ENCODE data around the gene TMEM43. TPM values are rescaled to one million over a fixed set of nuclear protein-coding genes. Genes with fewer than 3 reads are reported as not detected.
"Not testable (repeated sequence)": the region's sequence is repeated elsewhere in the genome, so short reads cannot be mapped to it uniquely, and the experiment has no call there.

TMEM43 gene, protein sequence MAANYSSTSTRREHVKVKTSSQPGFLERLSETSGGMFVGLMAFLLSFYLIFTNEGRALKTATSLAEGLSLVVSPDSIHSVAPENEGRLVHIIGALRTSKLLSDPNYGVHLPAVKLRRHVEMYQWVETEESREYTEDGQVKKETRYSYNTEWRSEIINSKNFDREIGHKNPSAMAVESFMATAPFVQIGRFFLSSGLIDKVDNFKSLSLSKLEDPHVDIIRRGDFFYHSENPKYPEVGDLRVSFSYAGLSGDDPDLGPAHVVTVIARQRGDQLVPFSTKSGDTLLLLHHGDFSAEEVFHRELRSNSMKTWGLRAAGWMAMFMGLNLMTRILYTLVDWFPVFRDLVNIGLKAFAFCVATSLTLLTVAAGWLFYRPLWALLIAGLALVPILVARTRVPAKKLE
- total RNA-seq, result 59.2 and 69.3 TPM in 2 replicates

DNA sequence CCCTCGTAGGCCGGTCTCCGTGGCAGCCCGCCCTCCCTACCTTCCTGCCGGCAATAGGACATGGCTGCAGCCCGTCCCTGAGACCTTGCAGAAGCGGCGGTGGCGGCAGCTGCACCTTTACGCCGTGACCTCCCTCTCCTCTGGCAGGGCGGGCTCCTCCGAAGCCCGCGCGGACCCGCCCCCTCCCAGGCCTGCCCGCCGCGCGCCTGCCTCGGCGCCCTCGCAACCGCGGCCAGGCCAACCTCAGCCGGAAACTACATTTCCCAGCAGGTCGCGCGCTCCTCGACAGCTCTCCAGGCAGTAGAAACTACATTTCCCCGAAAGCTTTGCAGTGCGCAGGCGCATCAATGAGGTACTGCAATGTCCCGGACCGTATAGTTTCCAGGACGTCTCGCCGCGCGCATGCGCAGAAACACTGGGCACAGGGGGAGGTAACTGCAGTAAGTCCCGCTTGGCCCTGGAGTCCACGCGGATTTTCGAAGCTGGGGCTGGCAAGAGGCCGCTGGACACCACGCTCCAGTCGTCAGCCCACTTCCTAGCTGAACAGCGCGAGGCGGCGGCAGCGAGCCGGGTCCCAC lies at the start of gene TMEM43, which contains the start of gene CHCHD4:
Gene TMEM43, plus strand, starts transcription at position 438 of the 578 bp plus-strand sequence. CDS start 142 bp downstream, outside the sequence.
Gene CHCHD4, minus strand, starts transcription at position 256 of the 578 bp plus-strand sequence. Its CDS starts 194 bp downstream, at position 62.
- DNase-seq (ENCODE audit: low read depth in 2 of 2), result peak; percentile 98 to 99

DNA sequence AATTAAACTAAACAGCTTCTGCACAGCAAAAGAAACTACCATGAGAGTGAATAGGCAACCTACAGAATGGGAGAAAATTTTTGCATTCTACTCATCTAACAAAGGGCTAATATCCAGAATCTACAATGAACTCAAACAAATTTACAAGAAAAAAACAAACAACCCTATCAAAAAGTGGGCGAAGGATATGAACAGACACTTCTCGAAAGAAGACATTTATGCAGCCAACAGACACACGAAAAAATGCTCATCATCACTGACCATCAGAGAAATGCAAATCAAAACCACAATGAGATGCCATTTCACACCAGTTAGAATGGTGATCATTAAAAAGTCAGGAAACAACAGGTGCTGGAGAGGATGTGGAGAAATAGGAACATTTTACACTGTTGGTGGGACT lies 49.6 kb upstream of the TMEM43 start:
- not testable (repeated sequence) for DNase-seq (ENCODE audit: low read depth in 2 of 2)

DNA sequence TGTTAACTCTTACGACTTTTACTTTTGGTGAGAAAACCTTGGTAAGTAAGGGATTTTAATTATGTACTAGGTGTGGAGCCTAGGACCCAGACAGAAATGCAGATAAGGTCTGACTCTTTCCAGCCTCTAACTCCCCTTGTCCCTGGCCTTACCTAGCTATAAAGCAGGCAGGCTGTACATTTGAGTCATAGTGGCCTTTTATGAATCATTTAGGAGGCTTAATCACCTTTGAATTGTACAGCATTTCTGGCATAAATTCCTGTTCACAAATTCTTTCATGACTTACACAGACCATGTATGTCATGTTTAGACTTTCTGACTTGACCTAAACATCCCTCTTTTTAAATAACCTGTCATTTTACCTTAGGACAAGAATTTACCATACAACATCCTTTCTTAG lies 47.5 kb upstream of the TMEM43 start:
- DNase-seq (ENCODE audit: low read depth in 2 of 2), result no peak

DNA sequence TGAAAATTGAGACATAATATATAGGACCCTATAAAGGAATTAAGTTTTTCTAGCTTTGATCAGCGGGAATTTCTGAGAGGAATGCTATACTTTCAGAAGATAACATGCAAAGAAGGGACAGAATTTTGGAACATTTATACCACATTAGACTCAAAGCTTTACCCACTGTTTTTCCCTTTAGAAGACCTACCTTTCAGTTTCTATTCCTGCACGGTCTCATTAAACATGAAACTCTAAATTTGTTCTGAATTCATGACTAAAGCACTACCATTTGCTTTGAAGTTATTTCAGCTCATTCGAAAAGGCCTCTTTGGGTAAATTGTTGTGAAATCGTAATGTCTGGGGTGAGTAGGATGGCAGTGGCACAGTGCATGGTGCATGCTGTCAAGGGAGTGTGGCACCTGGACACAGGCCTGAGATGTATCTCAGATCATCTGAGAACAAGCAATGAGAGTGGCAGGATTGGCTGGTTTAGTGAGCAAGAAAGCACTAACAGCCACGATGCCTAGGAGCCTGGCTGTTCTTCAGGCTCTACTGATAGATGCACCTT lies 42.7 kb upstream of the TMEM43 start:
- no peak for DNase-seq (ENCODE audit: low read depth in 2 of 2)

DNA sequence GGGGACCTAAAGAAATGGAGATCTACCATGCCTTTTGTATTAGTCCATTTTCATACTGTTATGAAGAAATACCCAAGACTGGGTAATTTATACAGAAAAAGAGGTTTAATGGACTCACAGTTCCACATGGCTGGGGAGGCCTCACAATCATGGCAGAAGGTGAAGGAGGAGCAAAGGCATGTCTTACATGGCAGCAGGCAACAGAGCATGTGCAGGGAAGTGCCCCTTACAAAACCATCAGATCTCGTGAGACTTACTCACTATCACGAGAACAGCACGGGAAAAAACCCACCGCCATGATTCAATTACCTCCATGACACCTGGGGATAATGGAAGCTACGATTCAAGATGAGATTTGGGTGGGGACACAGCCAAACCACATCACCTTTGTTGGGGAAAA lies 37.4 kb upstream of the TMEM43 start:
- DNase-seq (ENCODE audit: low read depth in 2 of 2), result not testable (repeated sequence)

DNA sequence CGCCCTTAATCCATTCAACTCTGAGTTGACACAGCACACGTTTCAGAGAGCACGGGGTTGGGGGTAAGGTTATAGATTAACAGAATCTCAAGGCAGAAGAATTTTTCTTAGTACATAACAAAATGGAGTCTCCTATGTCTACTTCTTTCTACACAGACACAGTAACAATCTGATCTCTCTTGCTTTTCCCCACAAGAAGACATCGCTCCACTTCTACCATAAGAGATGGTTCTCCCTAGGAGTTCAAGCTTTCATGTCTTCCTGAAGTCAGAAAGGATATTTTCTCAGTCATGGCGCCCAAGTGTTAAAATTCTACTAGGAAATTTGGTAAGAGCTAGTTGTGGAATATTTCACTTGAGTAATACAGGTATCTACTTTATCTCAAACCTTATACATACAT lies 32.9 kb upstream of the TMEM43 start:
- not testable (repeated sequence) for DNase-seq (ENCODE audit: low read depth in 2 of 2)

DNA sequence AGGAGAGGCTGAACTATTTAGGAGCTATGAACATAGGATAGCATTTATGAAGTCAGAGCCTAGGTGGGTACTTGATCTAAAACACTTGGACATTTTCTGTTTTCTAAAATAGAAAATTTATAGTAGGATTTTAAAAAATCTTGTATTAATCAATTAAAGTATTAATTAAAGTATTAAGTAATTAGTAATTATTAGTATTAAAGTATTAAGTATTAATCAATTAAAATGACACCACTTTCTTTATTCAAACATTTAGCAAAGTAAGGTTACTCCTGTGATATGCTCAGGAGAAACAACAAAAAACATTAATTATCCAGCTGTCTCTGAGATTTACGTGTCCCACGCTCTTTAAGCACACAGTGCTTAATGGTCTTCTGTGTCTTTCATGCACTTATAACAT lies 32.4 kb upstream of the TMEM43 start:
- no peak for DNase-seq (ENCODE audit: low read depth in 2 of 2)

DNA sequence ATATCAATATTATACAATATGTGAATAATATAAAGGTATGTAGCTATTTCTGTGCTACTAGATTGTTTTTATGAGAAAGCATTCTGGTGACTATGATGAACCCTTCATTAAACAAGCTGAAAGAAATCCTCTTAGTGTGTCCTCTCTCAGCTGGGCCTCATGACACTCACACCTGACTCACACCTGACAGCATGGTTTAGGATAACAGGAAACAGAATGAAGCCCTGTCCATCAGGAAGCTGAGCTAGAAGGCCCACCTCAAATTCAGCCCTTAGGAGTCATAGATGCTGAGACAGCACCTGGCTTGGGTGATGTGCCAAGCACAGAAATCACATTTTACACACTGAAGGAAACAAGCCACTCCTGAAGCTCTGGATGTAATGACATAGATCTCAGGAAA lies 31.0 kb upstream of the TMEM43 start:
- DNase-seq (ENCODE audit: low read depth in 2 of 2), result no peak

DNA sequence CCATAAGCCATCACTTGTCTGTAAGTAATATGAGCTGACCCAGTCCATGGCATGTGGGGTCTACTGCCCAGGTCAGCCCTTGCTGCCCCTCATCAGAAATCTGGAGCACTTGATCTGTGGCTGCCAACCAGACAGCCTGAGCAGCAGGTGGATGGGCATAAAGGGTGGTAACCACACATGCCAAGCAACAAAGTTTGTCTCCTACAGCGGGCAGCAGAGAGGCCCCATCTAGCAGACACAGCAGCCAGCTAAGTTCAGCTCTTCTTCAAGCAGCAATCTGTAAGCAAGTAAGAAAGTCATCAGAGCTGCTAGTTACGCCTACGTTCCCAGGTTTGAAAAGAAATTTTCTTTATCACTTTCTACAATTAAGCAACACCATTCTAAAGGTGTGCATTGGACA lies 28.1 kb upstream of the TMEM43 start:
- no peak for DNase-seq (ENCODE audit: low read depth in 2 of 2)

DNA sequence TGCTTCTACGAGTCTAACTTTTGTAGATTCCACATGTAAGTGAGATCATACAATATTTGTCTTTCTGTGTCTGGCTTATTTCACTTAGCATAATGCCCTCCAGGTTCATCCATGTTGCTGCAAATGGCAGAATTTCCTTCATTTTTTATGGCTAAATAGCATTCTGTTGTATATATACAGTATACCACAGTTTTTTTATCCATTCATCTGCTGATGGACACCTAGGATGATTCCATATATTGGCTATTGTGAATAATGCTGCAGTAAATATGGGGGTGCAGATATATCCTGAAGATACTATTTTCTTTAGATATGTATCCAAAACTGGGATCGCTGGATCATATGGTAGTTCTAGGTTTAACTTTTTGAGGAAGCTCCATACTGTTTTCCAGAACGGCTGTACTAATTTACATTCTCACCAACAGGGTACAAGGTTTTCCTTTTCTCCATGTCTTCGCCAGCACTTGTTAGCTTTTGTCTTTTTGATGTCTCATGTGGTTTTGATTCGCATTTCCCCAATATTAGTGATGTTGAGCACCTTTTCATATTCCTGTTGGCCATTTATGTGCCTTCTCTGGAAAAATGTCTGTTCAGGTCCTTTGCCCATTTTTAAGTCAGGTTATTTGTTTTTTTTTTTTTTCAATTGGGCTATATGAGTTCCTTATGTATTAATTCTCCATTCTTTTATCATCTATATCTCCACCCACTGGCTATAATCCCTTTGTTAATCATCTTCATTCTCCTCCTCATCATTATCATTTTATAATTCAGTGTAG lies 27.0 kb upstream of the TMEM43 start:
- no peak for DNase-seq (ENCODE audit: low read depth in 2 of 2)

DNA sequence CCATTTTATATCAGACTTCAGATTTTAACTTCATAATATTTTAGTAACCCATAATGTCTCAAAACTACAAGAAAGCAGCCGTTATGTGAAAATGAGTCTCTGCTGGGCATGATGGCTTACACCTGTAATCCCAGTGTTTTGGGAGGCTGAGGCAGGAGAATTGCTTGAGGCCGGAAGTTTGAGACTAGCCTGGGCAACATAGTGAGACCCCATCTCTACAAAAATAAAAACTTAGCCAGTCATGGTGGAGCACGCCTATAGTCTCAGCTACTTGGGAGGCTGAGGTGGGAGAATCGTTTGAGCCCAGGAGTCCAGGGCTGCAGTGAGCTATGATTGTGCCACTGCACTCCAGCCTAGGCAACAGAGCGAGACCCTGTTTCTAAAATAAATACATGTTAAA lies 15.0 kb upstream of the TMEM43 start:
- DNase-seq (ENCODE audit: low read depth in 2 of 2), result not testable (repeated sequence)

DNA sequence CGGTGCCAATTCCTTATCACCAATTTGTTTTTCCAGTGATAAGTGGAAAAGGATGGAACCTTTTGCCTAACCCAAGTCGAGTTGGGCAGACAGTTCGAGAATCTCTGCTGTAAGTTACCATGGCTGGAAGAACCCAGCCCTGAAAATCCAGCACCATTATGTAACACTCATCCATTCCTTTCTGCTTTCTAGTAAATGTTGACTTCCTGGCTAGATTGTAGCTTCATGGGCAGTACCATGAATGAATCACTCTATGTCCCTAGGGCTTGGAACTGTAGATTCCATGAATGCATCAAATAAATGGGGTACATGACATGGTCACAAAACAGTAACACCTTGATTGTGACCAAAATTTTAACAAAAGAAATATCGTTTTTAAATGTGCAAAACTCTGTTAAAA lies 14.2 kb upstream of the TMEM43 start:
- no peak for DNase-seq (ENCODE audit: low read depth in 2 of 2)

DNA sequence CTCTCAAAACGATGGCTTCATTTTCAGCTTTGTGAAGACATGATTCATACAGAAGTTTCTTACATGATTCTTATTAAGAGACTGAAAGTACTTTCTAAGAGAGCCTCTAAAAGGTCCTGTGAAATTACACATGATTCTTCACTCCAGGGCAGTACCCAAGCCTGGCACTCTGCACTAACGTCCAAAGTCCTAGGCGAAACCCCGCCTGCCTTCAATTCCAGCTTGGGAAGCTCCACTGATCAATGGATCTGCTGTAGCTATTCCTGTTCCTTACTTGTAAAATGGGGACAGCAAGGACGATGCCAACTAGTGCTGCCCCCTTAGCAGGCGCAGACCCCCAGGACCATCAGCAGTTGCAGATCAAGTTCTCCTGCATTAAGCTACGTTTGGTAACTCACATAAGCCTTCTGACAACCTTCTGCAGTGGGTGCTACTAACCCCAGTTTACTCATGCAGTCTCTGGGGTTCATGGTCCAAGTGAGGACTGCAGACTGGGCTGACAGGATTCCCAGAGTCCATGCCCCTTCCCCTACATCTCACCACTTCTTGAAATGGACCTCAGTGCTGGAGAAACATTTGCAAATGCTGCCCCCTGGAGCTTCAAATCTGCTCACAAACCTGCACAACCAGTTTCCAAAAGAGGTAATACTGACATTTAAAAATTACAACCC lies 10.8 kb upstream of the TMEM43 start:
- peak in 1 of 2 donors; percentile 16 for DNase-seq (ENCODE audit: low read depth in 2 of 2)

DNA sequence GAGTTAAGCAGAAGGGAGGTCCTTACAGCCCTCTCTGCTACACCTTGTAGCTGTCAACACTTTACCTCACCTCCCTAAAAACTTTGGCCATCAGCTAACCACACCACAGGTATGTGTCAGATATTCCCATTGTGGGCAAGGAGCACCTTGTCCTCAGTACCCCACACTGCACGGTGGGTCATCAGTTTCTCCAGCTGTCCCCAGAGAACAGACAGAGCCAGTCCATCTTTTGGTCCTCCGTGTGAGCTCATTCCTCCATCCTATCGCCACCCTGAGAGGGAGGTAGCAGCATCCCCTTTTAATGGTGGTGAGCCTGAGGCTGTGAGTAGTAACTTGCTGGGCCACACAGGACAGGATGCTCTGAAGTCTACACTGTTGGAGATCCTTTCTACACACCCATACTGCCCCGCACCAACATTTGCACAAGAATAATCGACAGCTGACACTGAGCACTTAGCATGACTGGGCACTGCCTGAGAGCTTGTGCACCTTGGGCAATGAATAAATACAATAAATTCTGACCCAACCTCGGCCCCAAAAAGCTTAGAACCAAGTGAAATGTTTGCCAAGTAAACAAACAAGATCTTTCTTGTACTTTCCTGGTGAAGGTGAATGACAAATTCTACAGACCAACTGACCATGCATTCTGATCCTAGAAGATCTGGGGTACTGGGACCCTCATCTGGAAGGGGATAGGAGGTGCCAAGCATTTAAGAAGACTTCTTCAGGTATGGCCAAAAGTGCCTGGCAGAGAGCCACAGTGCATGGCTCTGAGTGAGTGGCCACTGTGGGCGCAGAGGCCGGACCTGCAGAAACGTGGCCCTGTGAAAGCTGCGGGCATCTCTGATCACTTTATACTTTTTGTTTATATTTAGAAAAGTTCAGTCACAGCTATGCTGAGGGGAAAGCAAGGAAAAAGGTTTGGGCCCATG lies 7.1 kb upstream of the TMEM43 start:
- no peak for DNase-seq (ENCODE audit: low read depth in 2 of 2)

DNA sequence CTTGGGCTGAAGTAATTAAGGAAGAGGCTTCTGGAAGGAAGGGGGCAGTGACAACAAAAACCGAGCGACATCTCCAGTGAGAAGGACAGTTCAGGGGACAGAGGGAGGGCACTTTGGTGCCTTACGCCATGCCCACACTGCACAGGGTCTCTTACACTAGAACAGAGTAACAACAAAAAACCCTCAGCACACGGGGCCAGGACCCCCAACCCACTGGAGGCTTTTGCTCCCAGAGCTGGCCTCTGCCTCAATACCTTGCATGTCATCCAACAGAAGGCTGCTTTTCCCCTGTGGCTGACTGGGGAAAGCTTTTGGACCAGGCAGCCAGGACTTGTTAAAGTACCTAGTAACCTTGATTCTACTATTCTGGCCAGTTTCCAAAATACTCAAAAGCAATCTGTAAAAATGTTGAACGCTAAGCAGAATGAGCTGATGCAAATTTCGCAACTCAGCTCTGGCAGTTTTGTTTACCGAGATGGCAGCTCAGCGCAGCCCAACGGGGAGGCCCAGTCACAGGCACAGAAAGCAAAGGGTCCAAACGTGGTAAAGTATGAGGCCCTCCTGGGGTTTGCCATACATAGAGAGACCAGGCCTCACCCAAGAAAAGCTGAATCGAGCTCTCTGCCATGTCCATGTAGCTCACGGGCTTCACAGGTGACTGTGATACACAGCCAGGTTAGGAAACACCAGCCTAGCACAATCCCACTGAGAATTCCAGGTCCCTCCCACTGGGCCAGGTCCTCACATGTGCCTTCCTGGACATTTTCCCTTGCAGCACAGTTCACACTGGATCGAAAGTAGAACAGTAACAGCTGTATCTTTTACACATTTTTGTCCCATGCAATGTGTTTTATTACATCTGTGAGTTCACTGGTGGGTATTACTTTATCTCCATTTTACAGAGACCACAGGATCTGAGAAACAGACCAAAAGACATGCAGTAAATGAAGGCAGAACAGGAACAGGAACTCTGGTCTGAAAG lies 6.2 kb upstream of the TMEM43 start:
- no peak for DNase-seq (ENCODE audit: low read depth in 2 of 2)

DNA sequence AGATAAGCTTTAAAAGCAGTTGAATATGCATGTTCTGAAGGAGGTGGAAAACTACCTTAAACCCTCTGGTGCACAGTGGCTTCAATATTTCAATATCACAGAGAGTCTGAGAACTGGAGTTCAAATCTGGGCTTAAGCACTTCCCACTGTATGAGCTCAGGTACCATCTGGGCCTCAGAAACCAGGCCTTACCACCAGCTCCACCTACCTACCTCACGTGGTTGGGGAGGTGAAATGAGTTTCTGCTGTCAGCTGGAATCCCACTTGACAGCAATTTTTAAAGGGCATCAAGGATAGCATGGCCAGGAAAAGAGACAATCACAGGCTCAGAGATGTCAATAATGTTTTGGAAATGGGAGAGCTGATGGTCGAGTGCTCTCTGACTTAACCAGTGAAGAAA lies 5.2 kb upstream of the TMEM43 start:
- no peak for DNase-seq (ENCODE audit: low read depth in 2 of 2)

DNA sequence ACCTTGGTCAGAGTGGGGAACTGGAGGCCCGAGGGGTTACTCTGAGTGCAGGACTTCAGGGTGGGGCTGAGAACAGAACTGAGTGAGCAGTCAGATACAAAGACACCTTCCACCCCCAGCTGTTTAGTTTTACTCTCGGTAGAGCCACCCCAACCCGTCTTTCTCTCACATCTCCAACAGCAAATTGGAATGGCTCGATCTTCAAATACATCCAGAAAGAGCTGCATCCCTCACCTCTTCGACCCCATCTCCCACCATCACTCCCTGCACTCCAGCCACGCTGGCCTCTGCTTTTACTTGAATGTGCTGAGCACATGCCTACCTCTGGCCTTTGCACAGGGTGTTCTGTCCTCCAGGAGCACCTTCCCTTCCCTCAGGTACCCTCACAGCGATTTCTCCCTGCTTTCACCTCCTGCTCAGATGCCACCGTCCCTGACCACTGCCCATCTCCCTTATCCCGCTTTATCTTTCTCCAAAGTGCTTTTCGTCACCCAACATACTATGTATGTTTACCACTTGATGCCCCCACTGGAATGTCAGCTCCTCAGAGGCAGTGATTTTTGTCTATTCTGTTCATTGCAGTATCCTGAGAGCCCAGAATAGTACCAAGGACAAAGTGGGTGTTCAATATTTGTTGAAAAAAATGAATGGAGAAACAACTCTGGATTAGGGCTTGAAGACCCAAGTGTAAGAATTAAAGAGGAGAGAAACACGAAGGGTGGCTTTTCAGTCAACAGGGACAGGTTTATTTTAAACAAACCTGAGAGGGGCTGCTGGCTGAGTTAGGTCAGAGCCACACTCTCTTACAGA lies 4.5 kb upstream of the TMEM43 start:
- no peak for DNase-seq (ENCODE audit: low read depth in 2 of 2)

DNA sequence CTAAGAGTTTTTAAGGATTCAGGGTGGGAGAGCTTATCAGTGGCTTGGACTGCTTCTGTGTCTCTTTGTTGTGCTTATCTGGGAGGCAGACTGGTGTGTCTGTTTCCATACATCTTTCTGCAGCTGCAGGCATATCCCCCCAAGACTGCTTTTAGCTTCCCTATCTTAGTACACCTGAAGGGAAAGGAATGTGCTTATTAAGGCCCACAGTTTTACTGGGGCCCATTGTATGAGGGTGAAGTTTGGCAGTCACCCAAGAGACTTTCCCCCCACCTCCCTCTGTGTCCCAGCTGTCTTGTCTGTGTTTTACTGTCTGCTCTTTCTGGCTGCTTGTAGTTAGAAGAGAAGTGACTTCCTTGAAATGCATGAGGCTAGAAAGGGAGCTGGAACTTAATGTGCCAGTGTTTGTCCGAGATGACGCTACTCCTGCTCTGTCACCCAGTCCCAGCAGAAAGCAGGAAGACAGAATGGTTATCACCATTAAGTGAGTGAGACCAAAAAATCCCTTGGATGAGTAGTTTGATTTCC lies 3.9 kb upstream of the TMEM43 start:
- DNase-seq (ENCODE audit: low read depth in 2 of 2), result not testable (repeated sequence)

Data from dermis microvascular lymphatic vessel endothelial cell (primary cell).